Stomach (tissue), 19 donors: ENCODE results near the gene AP4M1. TPM values are rescaled to one million over a fixed set of nuclear protein-coding genes. Genes with fewer than 3 reads are reported as not detected.

Experiments used
- DNase-seq, 2 donors: peaks; one replicate each; pipeline versions ENCODE4 v3.0.0 to v3.0.0-alpha.2; 2013 to 2019
- H3K27ac ChIP-seq, 5 donors: fragments of 200-600 bp in 4 of 5; sonication (generic) in 4 of 5; one replicate each; pipeline ENCODE4 v1.5.1; 2013 to 2019; ENCODE audit warnings: mild to moderate bottlenecking in 1 of 5, moderate library complexity in 1 of 5
- H3K27me3 ChIP-seq, 3 donors: fragments of 200-600 bp; sonication (generic); one replicate each; pipeline ENCODE4 v1.5.1; 2017 to 2019; ENCODE audit warnings: mixed run types in 1 of 3
- H3K36me3 ChIP-seq, 4 donors: fragments of 200-600 bp; sonication (generic); 1 replicate in 3 of 4; 2 replicates in 1 of 4; pipeline ENCODE4 v1.5.1; 2016 to 2019
- H3K4me1 ChIP-seq, 4 donors: fragments of 200-600 bp; sonication (generic); one replicate each; pipeline ENCODE4 v1.5.1; 2016 to 2019
- H3K4me3 ChIP-seq, 4 donors: fragments of 200-600 bp; sonication (generic) in 3 of 4; one replicate each; pipeline ENCODE4 v1.5.1; 2016 to 2019; ENCODE audit warnings: mild to moderate bottlenecking in 1 of 4
- H3K9me3 ChIP-seq, 4 donors: fragments of 200-600 bp; sonication (generic); one replicate each; pipeline ENCODE4 v1.5.1; 2016 to 2019
- EP300 ChIP-seq: sonication (generic); formaldehyde crosslinking; IDR thresholded peaks from one replicate; pipeline ENCODE4 v1.6.1; 2017; ENCODE audit warnings: antibody characterized with exemption
- POLR2A ChIP-seq, 4 donors: fragments of 450-650 bp; IDR thresholded peaks; one replicate each; pipeline ENCODE4 v1.6.1; 2016; ENCODE audit warnings: antibody characterized with exemption in 4 of 4, control low read depth in 2 of 4, mild to moderate bottlenecking in 1 of 4, moderate library complexity in 1 of 4
- POLR2AphosphoS5 ChIP-seq, 3 donors: sonication (generic); formaldehyde crosslinking; IDR thresholded peaks; one replicate each; pipeline ENCODE4 v1.6.1; 2016; ENCODE audit warnings: antibody characterized with exemption in 3 of 3
- WGBS, 5 donors: extraction: QIAGEN DNeasy Blood & Tissue Kit in 3 of 5; methylation state at CpG; one replicate each; pipeline versions ENCODE4 v1.1.5 to v1.1.7; 2013 to 2018; 5-methylcytosine and 5-hydroxymethylcytosine counted together
- intact Hi-C: fragments of 100-400 bp; cut with DNase I; formaldehyde crosslinking; loops from one replicate; pipeline ENCODE4 v1.15.1; 2023; ENCODE audit warnings: low total_unique reads
- long read RNA-seq, 10 donors: transcript quantifications; one replicate each; lab custom pipeline, GENCODE V29; 2026
- polyA plus RNA-seq, 3 donors: library from polyadenylated mRNA; stranded (reverse); fragments of 200-250 nt; gene quantifications; one replicate each; pipeline ENCODE4 v1.2.3, GENCODE V29; 2013
- total RNA-seq, 5 donors: library from RNA; depleted of rRNA; stranded (reverse); fragments of >200 nt; gene quantifications; one replicate each; pipeline versions ENCODE4 v1.1.0 to v1.2.3, GENCODE V29; 2014 to 2016
- TF ChIP-seq, protein P1 (sequence below), 7 experiments: fragments of 450-650 bp in 4 of 7; fragments of 200-600 bp in 3 of 7; sonication (generic) in 3 of 7; IDR thresholded peaks; one replicate each; pipeline ENCODE4 v1.5.1; 2016 to 2019; ENCODE audit warnings: antibody characterized with exemption in 7 of 7, control low read depth in 2 of 7, mild to moderate bottlenecking in 1 of 7
- donor health status: healthy with polysubstance abuse.
- donor health status: Bipolar disorder and iron deficiency.
- donor health status: healthy.

Gene AP4M1, protein sequence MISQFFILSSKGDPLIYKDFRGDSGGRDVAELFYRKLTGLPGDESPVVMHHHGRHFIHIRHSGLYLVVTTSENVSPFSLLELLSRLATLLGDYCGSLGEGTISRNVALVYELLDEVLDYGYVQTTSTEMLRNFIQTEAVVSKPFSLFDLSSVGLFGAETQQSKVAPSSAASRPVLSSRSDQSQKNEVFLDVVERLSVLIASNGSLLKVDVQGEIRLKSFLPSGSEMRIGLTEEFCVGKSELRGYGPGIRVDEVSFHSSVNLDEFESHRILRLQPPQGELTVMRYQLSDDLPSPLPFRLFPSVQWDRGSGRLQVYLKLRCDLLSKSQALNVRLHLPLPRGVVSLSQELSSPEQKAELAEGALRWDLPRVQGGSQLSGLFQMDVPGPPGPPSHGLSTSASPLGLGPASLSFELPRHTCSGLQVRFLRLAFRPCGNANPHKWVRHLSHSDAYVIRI
- 100 to 1,000 TPM in 1 of 5 donors, 10 to 100 TPM in 3, 1 to 10 TPM in 1; 8.4 to 103 (median 19.6) TPM for total RNA-seq
- polyA plus RNA-seq = 10 to 100 TPM; 14.7 to 24.3 (median 21.3) TPM
- long read RNA-seq, donor 1, partial matches to known transcripts = 0 of 3 reads
- long read RNA-seq, donor 1, other reads (novel, unspliced or antisense) = 0 of 3 reads
- long read RNA-seq, donor 2, partial matches to known transcripts = 6 of 17 reads
- long read RNA-seq, donor 2, other reads (novel, unspliced or antisense) = 7 of 17 reads
- long read RNA-seq, donor 3, partial matches to known transcripts = 0 of 2 reads
- long read RNA-seq, donor 3, other reads (novel, unspliced or antisense) = 0 of 2 reads
- long read RNA-seq, donor 4, partial matches to known transcripts = 0 of 1 reads
- long read RNA-seq, donor 4, other reads (novel, unspliced or antisense) = 0 of 1 reads
- long read RNA-seq, donor 5 = 0 reads
- long read RNA-seq, donor 6, partial matches to known transcripts = 0 of 5 reads
- long read RNA-seq, donor 6, other reads (novel, unspliced or antisense) = 0 of 5 reads
- long read RNA-seq, donor 7, transcript AP4M1-201 (15 exons, 1,817 nt) = major isoform, 6 of 7 reads
- long read RNA-seq, donor 7, partial matches to known transcripts = 0 of 7 reads
- long read RNA-seq, donor 7, other reads (novel, unspliced or antisense) = 0 of 7 reads
- long read RNA-seq, donor 8, partial matches to known transcripts = 0 of 3 reads
- long read RNA-seq, donor 8, other reads (novel, unspliced or antisense) = 0 of 3 reads
- long read RNA-seq, donor 9, partial matches to known transcripts = 0 of 1 reads
- long read RNA-seq, donor 9, other reads (novel, unspliced or antisense) = 0 of 1 reads
- long read RNA-seq, donor 10, partial matches to known transcripts = 0 of 3 reads
- long read RNA-seq, donor 10, other reads (novel, unspliced or antisense) = 0 of 3 reads

DNA sequence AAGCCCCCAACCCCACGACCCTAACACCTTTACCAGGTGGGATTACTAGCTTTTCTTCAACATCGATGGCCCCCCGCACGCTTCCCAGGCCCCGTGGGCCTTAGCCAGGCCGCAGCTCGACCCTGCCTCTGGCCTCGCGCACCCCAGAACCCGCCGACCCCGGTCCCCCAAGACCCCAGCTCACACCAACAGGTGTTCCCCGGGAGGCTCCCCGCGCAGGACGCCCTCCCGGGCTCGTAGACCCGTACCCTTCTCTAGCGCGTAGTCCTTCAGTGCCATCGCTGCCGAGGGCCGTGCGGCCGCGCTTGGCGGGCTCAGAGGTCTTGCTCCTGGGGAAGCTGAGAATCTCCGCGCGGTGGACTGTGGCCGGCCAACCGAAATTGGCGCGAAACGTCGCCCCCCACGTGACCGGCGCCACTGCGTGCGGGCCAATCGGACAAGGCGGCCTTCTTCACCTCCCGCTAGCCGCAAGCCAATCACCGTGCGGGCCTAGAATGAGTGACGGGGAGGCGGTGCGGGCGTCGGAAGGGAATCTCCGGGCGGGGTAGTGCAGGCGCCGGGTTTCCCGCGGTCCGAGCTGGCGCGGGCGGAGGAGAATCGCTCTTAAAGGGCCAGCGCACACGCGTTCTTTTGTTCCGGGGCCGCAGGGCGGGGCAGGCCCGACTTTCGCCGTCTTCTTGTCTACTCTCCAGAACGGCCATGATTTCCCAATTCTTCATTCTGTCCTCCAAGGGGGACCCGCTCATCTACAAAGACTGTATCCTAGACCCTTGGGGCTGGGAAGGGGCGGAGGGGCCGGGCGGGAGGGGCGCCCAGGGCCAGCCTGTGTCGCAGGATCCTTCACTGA, at the start of gene AP4M1, which contains the start of gene MCM7:
TSS of gene AP4M1 (plus strand) at position 628 of the 847 bp plus-strand sequence. CDS start at position 700, 72 bp downstream.
TSS of gene MCM7 (minus strand) at position 382 of the 847 bp plus-strand sequence. CDS start at position 279, 103 bp downstream.
- DNase-seq = peak; percentile 99 to 100
- Histone ChIP-seq H3K4me1 (peaks cover 19 to 42% (median 34%) of the 10 kb centered on the region in 4 donors), H3K9me3 (no peaks in the 10 kb centered on the region), H3K4me3 (peak within 1 kb of the TSS; percentile 87 to 96 (median 90)), H3K36me3 (peaks cover 48 to 68% (median 66%) of the 10 kb centered on the region in 4 donors), H3K27me3 (no peaks in the 10 kb centered on the region), H3K27ac (peak within 1 kb of the TSS; percentile 92 to 97 (median 96))
- WGBS, 5 donors = 0 to 1% (median 1%) methylated on average over 33 to 80 of the region's 80 CpGs
- TF ChIP-seq POLR2AphosphoS5 (IDR thresholded peaks at IDR 0.05) = peak; percentile 45 to 84 (median 76)
- TF ChIP-seq EP300 = no peak
- intact Hi-C loops = no loop called here

- TF ChIP-seq, protein P1, sequence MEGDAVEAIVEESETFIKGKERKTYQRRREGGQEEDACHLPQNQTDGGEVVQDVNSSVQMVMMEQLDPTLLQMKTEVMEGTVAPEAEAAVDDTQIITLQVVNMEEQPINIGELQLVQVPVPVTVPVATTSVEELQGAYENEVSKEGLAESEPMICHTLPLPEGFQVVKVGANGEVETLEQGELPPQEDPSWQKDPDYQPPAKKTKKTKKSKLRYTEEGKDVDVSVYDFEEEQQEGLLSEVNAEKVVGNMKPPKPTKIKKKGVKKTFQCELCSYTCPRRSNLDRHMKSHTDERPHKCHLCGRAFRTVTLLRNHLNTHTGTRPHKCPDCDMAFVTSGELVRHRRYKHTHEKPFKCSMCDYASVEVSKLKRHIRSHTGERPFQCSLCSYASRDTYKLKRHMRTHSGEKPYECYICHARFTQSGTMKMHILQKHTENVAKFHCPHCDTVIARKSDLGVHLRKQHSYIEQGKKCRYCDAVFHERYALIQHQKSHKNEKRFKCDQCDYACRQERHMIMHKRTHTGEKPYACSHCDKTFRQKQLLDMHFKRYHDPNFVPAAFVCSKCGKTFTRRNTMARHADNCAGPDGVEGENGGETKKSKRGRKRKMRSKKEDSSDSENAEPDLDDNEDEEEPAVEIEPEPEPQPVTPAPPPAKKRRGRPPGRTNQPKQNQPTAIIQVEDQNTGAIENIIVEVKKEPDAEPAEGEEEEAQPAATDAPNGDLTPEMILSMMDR (IDR thresholded peaks at IDR 0.05) = peak in 3 of 7 experiments; percentile 5 to 65 (median 32)
- TF ChIP-seq EP300 (no peak), POLR2A (IDR thresholded peaks at IDR 0.05) (no peak), POLR2AphosphoS5 (IDR thresholded peaks at IDR 0.05) (peak in 1 of 3 donors; percentile 63)
- intact Hi-C loops = loop anchor here (10.0 kb wide), 2 partner anchors 58 to 138 kb away; partner anchors contain the start of gene TRIM4
- Histone ChIP-seq H3K4me3 (no peak overlapping the region), H3K27me3 (no peaks in the 10 kb centered on the region), H3K9me3 (no peaks in the 10 kb centered on the region), H3K36me3 (peaks cover 15 to 30% (median 20%) of the 10 kb centered on the region in 4 donors), H3K4me1 (peaks cover 6 to 35% (median 23%) of the 10 kb centered on the region in 4 donors), H3K27ac (no peak overlapping the region)
- WGBS, 5 donors = 16 to 31% (median 28%) methylated on average over 3 of the region's 3 CpGs
- DNase-seq = peak; percentile 50 to 89
Observed at GRCh38 chr7:100053215-100053614, 48.2 kb upstream of the AP4M1 start.

DNA sequence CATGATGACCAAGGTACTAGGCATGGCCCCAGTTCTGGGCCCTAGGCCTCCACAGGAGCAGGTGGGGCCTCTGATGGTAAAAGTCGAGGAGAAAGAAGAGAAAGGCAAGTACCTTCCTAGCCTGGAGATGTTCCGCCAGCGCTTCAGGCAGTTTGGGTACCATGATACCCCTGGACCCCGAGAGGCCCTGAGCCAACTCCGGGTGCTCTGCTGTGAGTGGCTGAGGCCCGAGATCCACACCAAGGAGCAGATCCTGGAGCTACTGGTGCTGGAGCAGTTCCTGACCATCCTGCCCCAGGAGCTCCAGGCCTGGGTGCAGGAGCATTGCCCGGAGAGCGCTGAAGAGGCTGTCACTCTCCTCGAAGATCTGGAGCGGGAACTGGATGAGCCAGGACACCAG, 44.4 kb upstream of the AP4M1 start:
- DNase-seq = no peak
- Histone ChIP-seq H3K27me3 (no peaks in the 10 kb centered on the region), H3K4me1 (peaks cover 0 to 19% (median 2%) of the 10 kb centered on the region in 4 donors), H3K36me3 (peaks cover 40 to 65% (median 58%) of the 10 kb centered on the region in 4 donors), H3K27ac (no peak overlapping the region), H3K9me3 (no peaks in the 10 kb centered on the region), H3K4me3 (no peak overlapping the region)
- WGBS, 5 donors = 91 to 98% (median 93%) methylated on average over 6 to 10 of the region's 10 CpGs
- TF ChIP-seq POLR2AphosphoS5 (IDR thresholded peaks at IDR 0.05) (no peak), EP300 (no peak), POLR2A (IDR thresholded peaks at IDR 0.05) (no peak)
- TF ChIP-seq, protein P1 (IDR thresholded peaks at IDR 0.05) = no peak
- intact Hi-C loops = loop anchor here (10.0 kb wide), 2 partner anchors 62 to 142 kb away; partner anchors contain the start of gene TRIM4
